ENCODE data around the gene NAB2. TPM values are rescaled to one million over a fixed set of nuclear protein-coding genes. Genes with fewer than 3 reads are reported as not detected.

NAB2 gene, protein sequence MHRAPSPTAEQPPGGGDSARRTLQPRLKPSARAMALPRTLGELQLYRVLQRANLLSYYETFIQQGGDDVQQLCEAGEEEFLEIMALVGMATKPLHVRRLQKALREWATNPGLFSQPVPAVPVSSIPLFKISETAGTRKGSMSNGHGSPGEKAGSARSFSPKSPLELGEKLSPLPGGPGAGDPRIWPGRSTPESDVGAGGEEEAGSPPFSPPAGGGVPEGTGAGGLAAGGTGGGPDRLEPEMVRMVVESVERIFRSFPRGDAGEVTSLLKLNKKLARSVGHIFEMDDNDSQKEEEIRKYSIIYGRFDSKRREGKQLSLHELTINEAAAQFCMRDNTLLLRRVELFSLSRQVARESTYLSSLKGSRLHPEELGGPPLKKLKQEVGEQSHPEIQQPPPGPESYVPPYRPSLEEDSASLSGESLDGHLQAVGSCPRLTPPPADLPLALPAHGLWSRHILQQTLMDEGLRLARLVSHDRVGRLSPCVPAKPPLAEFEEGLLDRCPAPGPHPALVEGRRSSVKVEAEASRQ
- total RNA-seq = 62.0 and 84.5 TPM in 2 replicates

GRCh38 chr12:57088354-57089270, at the start of gene NAB2:
Gene NAB2 (plus strand): TSS chr12:57089114. CDS start chr12:57089272, 158 bp downstream.

GRCh38 chr12:57049890-57050289, 39.0 kb upstream of the NAB2 start, which contains the start of gene MYO1A:
Gene MYO1A (minus strand): TSS chr12:57050129. CDS start chr12:57048323, 1,806 bp downstream.

DNA sequence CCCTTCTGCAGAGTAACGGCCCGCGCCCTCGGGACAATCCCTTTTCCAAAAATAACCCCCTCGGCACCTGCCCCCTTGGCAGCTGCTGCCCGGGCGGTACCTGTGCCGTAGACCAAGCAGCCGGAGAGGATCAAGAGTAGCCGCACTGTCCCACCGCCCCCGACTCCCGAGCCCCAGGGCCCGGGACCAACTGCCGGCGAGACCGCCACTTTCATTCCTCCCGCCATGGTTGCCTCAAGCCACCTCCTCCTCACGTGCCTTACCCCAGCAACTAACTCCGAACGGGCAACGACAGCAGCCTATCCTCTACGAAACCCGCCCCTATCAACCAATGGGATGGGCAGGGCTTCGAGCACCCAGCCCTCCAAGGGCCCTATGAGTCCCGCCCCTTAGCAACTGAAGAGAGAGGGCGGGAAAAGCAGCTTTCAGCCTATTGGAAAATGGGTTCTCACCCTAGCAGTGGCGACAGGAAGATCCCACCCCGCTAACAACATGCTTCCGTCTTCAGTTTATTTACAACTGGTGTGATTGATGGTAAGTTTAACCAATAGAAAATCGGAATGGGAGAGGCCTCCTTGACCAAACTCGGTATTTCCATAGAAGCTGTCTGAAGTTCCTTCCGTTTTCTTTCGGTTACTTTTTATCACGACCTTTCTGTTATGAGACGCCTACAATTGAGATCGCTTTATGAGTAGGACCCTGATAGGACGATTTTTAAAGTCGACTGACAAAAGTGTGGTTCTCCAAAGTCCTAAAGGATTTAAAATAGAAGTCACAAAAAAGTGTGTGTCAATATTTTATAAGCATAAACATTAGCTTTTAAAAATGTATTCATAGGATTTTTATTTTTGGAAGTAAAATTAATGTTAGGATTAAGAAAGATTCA, 10.2 kb upstream of the NAB2 start, which contains the start of gene NEMP1:
Gene NEMP1 (minus strand): TSS at position 273 of the 886 bp plus-strand sequence. CDS start 46 bp downstream, at position 227.

GRCh38 chr12:57111031-57111734, 22.3 kb downstream of the NAB2 start, which contains the start of gene STAT6:
Gene STAT6 (minus strand): TSS chr12:57111362. CDS start chr12:57108278, 3,084 bp downstream.

DNA sequence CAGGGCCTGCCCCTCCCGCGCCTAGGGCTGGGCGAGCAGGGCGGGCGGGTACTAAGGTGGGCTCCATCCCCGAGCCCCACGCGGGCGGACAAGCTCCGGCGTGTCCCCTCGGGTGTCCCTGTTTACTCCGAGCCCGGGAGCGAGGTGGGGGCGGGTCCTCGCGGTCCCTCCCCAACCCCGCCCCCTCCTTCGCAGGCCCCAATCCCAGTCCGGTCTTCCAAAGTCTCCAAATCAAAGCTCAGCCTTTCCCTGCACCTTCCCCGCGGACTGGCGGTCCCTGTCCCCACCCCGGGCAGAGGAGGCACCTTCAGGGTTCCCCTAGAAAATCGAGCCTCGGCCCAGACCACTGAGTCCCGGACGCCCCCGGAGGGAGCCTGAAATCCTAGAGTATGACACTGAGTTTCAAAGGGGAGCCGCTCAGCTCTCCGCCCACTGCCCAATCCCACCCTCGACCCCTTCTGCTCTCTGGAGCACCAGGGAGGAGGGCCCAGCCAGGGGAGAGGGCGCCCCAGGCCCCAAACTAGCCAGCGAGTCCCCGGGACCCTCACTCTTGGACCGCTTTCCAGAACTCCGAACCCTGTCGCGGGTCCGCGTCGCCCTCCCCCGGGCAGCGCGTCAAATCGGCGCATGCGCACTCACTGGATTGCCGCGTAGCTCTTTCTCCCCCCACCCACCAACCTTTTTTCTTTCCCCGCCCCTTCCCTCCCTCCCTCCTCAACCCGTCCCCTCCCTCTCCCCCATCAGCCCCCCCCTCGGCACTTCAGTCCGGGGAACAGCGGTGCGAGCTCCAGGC, 39.0 kb downstream of the NAB2 start, which contains the start of gene LRP1:
Gene LRP1 (plus strand): TSS at position 758 of the 793 bp plus-strand sequence. CDS start 482 bp downstream, outside the sequence.

Other genes with a start within 250 kb of the NAB2 start
- gene SDR9C7, start 154.7 kb upstream of the NAB2 start, total RNA-seq = not detected in 2 replicates
- gene RDH16, start 131.5 kb upstream of the NAB2 start, total RNA-seq = 0.18 TPM in 1 of 2 replicates, not detected in the other
- gene ZBTB39, start 82.6 kb upstream of the NAB2 start, total RNA-seq = 2.3 and 2.7 TPM in 2 replicates
- gene TAC3, start 72.6 kb upstream of the NAB2 start, total RNA-seq = not detected in 2 replicates
- not detected in 2 replicates for gene MYO1A, start 39.0 kb upstream of the NAB2 start, total RNA-seq
- gene NEMP1, start 10.3 kb upstream of the NAB2 start, total RNA-seq = 8.9 and 9.0 TPM in 2 replicates
- gene STAT6, start 22.2 kb downstream of the NAB2 start, total RNA-seq = 88.5 and 91.3 TPM in 2 replicates
- 46.1 and 51.4 TPM in 2 replicates for gene LRP1, start 39.4 kb downstream of the NAB2 start, total RNA-seq
- not detected in 2 replicates for gene LRP1-AS, start 58.5 kb downstream of the NAB2 start, total RNA-seq
- 0.71 and 1.2 TPM in 2 replicates for gene NXPH4, start 127.7 kb downstream of the NAB2 start, total RNA-seq
- 297 and 311 TPM in 2 replicates for gene SHMT2, start 140.6 kb downstream of the NAB2 start, total RNA-seq
- gene STAC3, start 162.1 kb downstream of the NAB2 start, total RNA-seq = 0.18 TPM in 1 of 2 replicates, not detected in the other

Measured in myometrial cell (primary cell).